HG03066 (cell line): ENCODE results near the gene LRP1B.
"Not testable (repeated sequence)": the region's sequence is repeated elsewhere in the genome, so short reads cannot be mapped to it uniquely, and the experiment has no call there.

Experiments used
- ATAC-seq: cut with Tn5 transposase; IDR thresholded peaks from one replicate; pipeline ENCODE4 v1.9.1; 2021; ENCODE audit warnings: low read depth; ENCODE audit not compliant: unreplicated experiment

Gene LRP1B

DNA sequence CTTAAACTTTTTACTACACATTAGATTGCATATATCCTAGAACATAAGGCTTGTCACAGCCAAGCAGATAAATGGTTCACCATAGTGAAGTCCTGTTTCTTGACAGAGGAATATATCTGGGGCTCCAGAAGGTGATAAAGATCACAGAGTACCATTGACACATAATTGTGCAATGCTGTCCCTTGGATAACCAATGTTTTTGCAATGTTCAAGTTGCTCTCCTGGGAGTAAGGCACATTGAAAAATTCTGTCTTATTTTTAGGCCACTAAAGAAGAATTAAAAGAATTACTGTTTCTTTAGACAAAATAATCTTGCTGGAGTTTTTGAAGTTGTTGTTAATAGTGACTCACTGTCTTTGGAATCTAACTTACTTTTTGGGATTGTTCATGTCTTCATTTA, 1132.8 kb downstream of the LRP1B start:
- ATAC-seq: no peak

DNA sequence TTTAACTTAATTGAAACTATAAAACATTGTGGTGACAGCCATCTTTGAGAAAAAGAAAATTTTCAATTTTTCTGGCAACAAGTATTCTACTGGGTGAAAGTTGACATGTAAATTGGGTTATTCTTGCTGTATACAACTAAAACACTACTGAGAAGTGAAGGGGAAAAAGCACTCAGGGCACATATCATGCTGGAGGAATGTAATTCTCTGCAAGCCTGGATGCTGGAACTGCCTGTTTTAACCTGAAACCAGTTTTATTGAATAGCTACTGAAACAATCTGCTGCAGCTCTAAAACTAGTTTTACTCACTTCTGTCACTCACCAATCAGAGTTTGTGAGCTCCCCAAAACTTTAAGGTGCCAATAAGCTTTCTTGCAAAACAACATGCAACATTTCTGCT, 1136.0 kb downstream of the LRP1B start:
- no peak for ATAC-seq

DNA sequence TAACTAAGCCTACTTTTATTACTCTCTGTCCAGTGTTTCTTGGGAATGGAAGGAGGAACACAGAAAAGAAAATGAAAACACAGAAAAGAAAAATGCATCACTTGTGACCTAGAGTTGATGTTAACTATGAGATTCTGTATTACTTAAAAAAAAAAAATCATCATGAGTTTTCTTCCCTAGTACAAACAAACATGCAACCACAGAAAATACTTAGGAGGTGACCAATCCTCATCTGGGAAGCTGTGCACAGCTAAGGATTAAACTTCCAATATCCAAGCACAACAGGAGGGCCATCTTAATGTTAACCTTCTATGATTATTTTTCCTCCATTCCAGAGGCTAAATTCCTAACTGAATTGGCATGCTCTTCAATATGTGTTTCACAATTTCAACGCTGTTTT, 1140.4 kb downstream of the LRP1B start:
- no peak for ATAC-seq

DNA sequence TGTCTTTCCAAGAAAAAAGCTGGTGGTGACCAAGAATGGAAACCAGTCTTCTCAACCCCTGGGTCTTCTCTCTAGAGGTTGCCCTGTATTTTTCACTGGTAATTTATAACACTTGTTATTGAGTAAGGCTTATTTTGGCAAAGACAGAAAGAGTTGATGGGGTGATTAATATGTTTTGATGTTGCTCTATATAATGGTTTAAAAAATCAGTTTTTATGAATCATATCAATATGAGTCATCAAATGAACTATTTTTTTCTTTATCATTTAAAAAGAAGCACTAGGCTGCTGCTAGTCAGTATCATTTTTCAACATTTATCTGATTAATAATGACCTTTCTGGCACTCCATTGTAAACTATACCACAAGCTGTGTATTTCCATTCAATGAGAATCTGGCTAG, 1142.2 kb downstream of the LRP1B start:
- ATAC-seq: no peak

DNA sequence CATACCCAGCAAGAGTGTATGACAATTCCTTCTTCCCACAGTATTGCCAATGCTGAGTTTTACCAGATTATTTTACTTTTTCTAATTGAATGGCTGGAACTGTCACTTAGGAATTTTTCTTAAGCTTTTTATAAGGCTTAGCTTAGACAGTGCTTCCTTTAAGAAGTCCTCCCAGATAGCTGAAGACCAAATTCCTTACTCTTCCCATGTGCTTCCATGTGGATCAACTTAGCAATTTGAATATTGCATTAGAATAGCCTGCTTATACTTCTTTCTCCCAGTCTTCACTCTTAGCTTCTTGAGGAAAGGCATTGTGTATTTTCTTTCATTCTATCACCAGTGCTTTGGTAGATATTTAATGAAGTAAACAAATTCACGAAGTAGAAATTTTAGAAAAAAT, 1144.4 kb downstream of the LRP1B start:
- ATAC-seq: no peak

DNA sequence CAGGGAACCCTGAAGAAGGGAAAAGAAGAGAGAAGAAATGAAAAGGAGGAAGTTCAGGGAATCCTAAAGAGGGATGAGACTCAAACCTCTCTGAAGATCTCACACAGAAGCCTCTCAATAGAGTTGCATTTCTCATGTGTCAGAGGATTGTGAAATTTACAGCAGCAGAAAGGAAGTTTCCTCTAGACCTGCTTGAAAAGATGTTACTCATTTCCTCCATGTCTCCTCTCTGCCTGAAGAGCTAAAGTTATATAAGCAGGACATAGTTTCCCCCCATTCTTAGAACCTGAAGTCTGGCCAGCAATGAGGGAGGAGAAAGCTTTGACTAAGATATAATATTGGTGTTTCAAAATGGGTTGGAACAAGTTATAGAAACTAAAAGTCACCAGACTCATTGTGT, 1155.6 kb downstream of the LRP1B start:
- ATAC-seq: no peak

DNA sequence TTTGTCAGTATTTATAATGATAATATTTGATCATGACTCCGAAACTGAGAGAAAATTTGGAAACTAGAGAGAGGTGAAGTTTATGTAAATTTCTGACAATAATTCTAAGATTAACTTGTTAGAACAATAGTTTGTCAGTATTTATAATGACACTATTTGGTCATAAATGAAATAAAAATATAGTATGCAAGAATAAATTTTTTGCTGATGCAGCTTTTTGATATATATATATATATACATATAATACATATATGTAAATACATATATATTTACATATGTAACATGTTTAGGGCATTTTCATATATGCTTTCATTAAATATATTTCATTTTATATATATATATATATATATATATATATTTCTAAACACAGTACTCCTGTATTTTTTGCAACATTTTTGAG, 1158.1 kb downstream of the LRP1B start:
- ATAC-seq: no peak

DNA sequence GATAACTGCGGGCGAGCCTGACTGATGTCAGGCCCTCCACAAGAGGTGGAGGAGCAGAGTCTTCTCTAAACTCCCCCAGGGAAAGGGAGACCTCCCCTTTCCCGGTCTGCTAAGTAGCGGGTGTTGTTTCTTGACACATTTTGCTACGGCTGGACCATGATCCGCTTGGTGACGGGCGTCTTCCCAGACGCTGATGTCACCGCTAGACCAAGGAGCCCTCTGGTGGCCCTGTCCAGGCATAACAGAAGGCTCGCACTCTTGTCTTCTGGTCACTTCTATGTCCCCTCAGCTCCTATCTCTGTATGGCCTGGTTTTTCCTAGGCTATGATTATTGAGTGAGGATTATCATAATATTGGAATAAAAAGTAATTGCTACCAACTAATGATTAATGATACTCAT, 1166.5 kb downstream of the LRP1B start:
- ATAC-seq: not testable (repeated sequence)

DNA sequence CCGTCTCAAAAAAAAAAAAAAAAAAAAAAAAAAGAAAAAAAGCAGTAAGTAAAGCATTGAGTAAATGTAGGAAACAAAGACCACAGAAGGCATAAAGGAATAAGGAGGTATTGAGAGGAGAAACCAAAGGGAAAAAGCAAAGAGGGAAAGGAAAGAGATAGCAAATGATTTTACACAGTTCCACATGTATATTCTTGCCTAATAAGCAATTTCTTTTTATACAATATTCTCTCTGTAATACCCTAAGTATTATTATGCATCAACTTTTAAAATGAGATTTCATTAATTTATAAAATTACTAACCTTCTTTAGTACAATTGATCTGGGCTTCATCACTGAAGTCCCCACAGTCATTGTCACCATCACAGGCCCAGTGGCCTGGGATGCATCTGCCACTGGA, 1180.9 kb downstream of the LRP1B start:
- no peak for ATAC-seq

DNA sequence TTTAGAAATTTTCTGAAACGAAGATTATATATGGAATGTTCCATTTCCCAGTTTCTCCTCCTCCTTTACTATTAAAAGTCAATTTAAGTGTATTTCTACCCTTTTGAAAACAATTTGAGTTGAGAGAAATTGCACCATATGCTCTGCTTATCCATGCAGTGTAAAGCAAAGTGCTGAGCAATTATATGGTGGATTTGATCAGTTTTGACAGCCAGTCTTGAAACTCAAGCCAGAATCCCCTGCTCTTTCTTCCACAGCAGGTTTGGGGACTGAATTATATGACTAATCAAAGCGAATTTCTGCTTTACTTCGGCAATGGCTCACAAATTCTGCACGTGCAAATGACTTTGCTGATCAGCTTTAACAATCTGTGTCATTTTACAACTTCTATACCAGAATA, 1183.6 kb downstream of the LRP1B start:
- ATAC-seq: no peak

DNA sequence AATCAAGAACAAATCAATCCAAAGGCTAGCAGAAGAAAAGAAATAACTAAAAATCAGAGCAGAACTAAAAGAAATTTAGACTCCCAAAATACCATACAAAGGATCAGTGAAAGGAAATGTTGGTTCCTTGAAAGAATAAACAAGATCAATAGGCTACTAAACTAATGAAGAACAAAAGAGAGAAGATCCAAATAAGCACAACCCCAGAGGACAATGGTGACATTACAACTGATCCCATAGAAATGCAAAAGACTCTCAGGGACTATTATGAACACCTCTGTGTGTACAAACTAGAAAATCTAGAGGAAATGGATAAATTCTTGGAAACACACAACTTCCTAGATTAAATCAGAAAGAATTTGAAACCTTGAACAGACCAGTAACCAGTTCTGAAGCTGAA, 1186.9 kb downstream of the LRP1B start:
- no peak for ATAC-seq

DNA sequence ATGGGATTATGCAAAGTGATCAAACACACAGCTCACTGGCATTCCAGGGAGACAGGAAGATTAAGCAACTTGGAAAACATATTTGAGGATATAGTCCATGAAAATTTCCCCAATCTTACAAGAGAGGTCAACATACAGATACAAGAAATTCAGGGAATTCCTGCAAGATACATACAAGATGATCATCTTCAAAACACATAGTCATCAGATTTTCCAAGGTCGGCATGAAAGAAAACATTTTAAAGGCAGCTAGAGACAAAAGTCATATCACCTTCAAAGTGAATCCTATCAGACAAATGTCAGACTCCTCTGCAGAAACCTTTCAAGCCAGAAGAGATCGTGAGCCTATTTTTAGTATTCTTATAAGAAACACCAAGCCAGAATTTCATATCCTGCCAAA, 1188.5 kb downstream of the LRP1B start:
- no peak for ATAC-seq

DNA sequence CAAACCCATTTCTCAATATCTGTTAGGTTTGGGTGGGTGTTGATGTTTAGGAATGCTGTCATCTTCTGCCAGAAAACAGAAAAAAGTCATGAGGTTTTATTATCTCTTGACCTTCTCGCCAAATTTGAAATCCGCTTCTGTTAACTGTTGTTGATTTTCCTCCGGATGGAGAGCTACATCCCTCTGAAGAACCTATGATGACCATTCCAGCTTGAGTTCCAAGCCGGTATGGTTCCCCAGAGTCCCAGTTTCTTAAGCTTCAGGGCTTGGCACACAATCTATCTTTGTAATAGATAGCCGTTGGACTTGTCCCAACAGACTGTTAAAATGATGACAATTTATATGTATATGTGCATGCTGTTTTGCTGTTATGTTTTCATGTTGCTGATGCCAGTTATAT, 1201.0 kb downstream of the LRP1B start:
- ATAC-seq: no peak

DNA sequence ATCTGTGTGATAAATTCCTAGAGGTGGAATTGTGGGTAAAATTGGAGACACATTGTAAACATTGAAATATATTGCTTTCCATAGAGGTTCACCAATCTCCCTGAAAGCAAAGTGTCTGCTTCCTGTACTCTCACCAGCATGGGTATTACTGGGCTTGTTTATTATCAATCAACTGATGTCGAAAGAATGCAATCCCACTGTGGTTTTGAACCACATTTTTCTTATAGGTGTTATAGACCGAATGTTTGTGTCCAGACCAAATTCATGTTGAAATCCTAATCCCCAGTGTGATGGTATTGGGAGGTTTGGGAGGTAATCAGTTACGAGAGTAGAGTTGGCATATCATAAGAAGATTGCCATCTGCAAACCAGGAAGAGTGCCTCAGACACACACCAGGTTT, 1212.4 kb downstream of the LRP1B start:
- ATAC-seq: no peak

DNA sequence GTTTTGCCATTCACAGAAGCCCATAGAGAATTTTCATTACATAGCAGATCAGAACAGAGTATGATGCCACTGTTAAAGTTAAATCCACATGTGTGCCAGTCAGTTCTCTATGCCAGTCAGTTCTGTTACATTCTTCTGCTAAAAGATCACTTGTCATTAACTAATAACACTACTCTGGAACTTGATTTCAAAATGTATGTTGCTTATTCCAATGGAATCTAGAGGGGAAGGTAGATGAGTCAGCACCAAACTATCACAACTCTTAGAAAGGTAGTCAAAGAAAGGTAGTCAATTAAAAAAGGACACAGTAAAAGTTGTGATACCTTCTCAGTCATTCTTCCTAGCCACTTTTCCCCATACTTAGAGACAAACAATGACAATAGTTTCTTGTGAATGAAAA, 1214.4 kb downstream of the LRP1B start:
- ATAC-seq: no peak

DNA sequence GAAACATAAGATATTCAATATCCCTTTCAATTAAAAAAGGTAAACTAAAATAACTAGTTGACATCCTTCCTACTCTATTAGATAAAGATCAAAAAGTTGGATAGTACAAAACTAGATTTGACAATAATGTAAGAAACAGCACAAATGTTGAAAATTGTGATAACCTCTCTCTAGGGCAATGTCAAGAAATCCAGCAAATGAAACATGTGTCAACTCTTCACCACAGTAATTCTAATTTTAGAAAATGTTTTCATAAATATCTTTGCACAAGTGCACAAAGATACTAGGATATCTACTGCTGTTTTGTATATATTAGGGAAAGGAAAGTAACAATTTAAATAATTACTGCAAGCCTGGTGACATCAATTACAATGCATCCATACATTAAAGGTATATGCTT, 1220.1 kb downstream of the LRP1B start:
- no peak for ATAC-seq

DNA sequence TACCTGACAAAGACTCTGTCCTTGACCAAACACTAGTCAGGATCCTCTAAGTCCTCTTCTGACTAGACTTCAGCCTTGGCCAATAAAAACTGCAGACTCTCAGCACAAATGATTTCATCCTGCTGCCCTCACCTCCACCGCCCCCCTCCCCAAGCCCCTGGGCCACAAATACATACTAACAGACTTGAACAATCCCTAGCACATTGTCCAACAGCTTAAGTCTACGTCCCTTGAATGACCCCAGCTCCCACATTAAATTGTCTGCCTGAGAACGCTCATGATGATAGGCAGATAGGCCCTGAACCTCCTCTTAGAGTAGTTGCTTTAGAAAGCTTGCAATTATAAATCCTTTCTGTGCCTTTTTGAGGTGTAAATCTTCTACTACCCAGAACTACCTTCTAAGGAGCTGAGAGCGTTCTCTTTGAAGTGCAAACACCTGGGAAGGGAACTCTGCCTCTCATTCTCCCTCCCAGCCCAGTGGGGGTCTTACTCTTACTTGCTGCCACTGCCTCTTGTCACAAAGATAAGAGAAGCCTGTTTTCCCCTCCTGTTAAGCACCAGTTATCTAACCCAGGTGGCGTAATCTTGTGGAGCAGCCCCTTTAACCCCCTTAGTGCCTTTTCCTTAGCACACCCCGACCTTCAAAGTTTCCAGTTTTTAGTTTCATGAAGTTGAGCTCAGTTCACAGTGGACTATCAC, 1225.6 kb downstream of the LRP1B start:
- ATAC-seq: no peak

DNA sequence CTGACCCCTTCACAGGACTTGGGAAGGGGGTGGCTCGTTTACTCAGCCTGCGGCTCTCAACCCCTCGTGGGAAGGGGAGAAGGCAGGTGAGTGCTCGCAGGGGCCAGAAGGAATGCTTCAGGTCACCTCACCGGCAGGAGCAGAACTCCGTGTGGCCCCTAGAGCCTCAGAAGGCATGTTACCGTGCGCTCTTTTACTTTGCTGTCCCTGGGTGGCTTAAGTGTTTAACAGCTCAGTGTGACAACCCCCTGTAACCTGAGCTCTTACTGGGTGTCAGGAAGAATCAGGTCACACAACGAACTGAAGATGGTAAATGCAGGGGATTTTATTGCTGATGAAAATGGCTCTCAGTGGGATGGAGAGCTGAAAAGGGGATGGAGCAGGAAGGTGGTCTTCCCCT, 1235.4 kb downstream of the LRP1B start:
- no peak for ATAC-seq

DNA sequence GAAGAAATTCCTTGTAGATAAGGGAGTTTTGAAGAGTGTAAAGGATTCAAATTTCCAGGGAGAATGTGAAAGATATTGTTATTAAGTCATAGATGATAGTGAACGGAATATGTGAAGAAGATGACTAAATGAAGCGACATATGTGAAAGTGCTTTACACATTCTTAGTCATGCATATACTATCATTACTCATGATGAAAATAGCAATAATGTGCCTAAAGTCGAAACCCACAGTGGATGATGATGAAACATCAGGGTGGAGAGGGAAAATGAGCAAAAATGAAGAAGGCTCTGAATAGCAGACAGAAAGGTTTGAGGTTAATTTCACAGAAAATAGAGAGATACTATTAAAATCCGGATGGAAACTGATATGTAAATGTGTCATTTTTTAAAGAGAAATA, 1237.1 kb downstream of the LRP1B start:
- ATAC-seq: no peak

DNA sequence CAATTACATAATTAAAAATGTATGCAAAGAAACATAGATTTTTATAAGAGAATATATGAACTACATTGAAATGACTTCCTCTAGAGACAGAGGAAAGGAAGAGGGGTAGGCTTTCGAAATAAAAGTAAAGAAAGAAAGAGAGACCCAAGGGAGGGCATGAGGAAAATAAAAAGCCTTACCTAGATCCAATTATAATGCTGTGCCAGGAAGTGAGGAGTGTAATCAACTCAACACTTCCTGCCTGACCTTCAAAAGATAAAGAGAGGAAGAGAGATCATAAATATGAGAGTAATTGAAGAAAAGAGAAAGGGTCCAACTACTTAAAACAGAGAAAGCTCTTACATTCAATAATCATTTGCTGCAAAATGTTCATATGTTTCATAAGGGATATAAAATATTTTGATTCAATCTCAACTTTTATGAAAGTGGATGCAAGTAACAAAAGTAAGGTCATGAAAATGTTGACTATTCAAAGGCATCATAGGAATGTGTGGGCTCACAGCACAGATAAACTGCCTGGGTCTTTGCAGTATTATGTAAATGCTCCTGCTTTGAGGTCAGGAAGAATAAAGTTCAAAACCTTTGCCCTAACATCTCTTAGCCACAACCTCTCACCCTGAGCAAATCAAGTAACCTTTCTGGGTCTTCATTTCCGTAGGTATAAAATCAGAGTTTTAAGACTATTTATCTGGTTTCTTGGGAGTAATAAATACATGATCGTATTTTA, 1237.7 kb downstream of the LRP1B start:
- ATAC-seq: no peak

DNA sequence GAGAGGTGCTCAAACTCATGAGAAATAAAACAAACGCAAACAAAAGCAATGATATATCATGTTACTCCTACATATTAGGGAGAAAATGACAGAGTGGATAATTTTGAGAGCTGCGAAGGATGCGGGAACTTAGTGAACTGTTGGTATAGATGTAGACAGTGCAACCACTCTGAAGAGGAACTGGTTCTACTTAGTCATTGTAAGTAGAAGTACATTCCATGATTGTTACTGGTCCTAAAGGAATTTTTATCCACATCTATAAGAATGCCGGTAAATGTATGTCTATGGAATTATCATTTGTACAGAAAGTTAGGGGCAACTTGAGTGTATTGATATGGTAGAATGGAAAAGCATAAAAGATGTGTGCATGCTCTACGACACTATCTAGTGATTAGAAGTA, 1238.4 kb downstream of the LRP1B start:
- ATAC-seq: no peak

DNA sequence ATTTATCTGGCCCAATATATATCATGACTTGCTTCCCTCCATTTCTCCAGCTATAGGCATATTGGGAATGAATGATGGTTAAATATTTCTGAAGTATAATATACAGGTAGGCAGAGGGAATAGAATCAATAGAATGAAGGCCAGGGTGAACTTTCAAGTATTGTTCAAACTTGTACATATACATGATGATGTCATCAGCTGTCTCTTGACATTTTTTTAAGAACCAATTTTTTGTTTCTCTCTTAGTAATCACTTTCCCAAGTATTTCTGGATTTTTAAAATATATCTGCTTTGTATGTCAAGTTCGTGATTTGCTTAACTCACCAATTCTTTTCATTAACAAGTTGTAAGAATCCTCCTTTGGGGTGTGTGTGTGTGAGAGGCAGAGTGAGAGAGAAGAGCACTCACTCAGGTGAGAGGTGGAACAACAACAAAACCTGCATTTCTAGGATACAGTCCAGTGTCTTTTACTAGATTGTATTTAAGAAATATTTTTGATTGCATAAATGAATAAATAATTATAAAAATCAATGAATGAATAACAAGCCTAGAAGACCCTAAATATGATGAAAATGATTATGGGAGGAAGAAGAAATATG, 1239.1 kb downstream of the LRP1B start:
- ATAC-seq: no peak
